CD4-positive, CD25-positive, alpha-beta regulatory T cell (primary cell): ENCODE results near the gene PCYT1B. TPM values are rescaled to one million over a fixed set of nuclear protein-coding genes. Genes with fewer than 3 reads are reported as not detected.

Experiments
- ATAC-seq, 2 donors: fragments of 150-1000 bp; cut with Tn5 transposase; one replicate each; pipeline ENCODE4 v1.10.0; 2021; ENCODE audit warnings: low read depth in 2 of 2, moderate number of reproducible peaks in 2 of 2, moderate library complexity in 1 of 2
- DNase-seq, 3 donors: peaks; one replicate each; pipeline versions ENCODE4 v3.0.0 to v3.0.0-alpha.2; 2012 to 2022; ENCODE audit warnings: mixed read lengths in 1 of 3
- H3K27ac ChIP-seq: one replicate; pipeline ENCODE4 v1.7.0; 2013; ENCODE audit warnings: mild to moderate bottlenecking, low read length; ENCODE audit not compliant: insufficient read depth, poor library complexity, severe bottlenecking
- H3K27me3 ChIP-seq: one replicate; pipeline ENCODE4 v1.7.0; 2013; ENCODE audit warnings: low read length; ENCODE audit not compliant: control insufficient read depth, insufficient read depth
- H3K36me3 ChIP-seq: one replicate; pipeline ENCODE4 v1.7.0; 2013; ENCODE audit warnings: mild to moderate bottlenecking, low read length, moderate library complexity; ENCODE audit not compliant: control insufficient read depth, insufficient read depth
- H3K4me1 ChIP-seq: 2 replicates; pipeline ENCODE4 v1.7.0; 2013; ENCODE audit warnings: mild to moderate bottlenecking, low read length; ENCODE audit not compliant: insufficient read depth, control insufficient read depth, poor library complexity, severe bottlenecking
- H3K4me3 ChIP-seq: one replicate; pipeline ENCODE4 v1.7.0; 2013; ENCODE audit warnings: low read depth, mild to moderate bottlenecking, low read length, moderate library complexity
- H3K9me3 ChIP-seq, 2 experiments: 1 replicate in 1 of 2; 2 replicates in 1 of 2; pipeline ENCODE4 v1.7.0; 2013; ENCODE audit warnings: low read length in 2 of 2, mild to moderate bottlenecking in 1 of 2, moderate library complexity in 1 of 2; ENCODE audit not compliant: control insufficient read depth in 2 of 2
- H3K27ac Mint-ChIP-seq, 3 donors: one replicate each; pipeline ENCODE4 v1.8.0; 2020 to 2022; ENCODE audit warnings: mild to moderate bottlenecking in 3 of 3, mixed read lengths in 3 of 3, moderate library complexity in 2 of 3
- H3K27me3 Mint-ChIP-seq: one replicate; pipeline ENCODE4 v1.8.0; 2022; ENCODE audit warnings: mild to moderate bottlenecking, mixed read lengths
- H3K36me3 Mint-ChIP-seq: one replicate; pipeline ENCODE4 v1.8.0; 2020; ENCODE audit warnings: mixed read lengths
- H3K4me1 Mint-ChIP-seq, 4 donors: one replicate each; pipeline ENCODE4 v1.8.0; 2020 to 2022; ENCODE audit warnings: mixed read lengths in 4 of 4, mild to moderate bottlenecking in 1 of 4
- H3K4me3 Mint-ChIP-seq, 4 donors: one replicate each; pipeline ENCODE4 v1.8.0; 2020 to 2022; ENCODE audit warnings: mild to moderate bottlenecking in 4 of 4, mixed read lengths in 4 of 4, moderate library complexity in 3 of 4
- H3K9me3 Mint-ChIP-seq, 7 donors: one replicate each; pipeline ENCODE4 v1.8.0; 2020 to 2022; ENCODE audit warnings: mixed read lengths in 7 of 7, mild to moderate bottlenecking in 3 of 7, moderate library complexity in 2 of 7
- polyA plus RNA-seq, 4 donors: library from polyadenylated mRNA; unstranded; fragments of 300-500 nt; fragmentation: Illumina TruSeq; gene quantifications; one replicate each; pipeline ENCODE4 v1.2.3, GENCODE V29; 2021
- total RNA-seq: library from RNA; stranded (reverse); gene quantifications from one replicate; pipeline ENCODE4 v1.2.3, GENCODE V29; 2022

PCYT1B gene
- total RNA-seq (0.89 TPM), polyA plus RNA-seq (under 1 TPM in 1 of 4 donors, not detected in 3; 0.14 TPM)

- peaks cover 33% of the 10 kb centered on the region for H3K27me3 Mint-ChIP-seq
- Histone ChIP-seq H3K36me3 (no peaks in the 10 kb centered on the region), H3K4me3 (no peak within 1 kb of the TSS), H3K27me3 (peaks cover 5% of the 10 kb centered on the region), H3K27ac (no peak within 1 kb of the TSS), H3K9me3 (no peaks in the 10 kb centered on the region), H3K4me1 (peaks cover 7% of the 10 kb centered on the region)
- H3K36me3 Mint-ChIP-seq, result no peaks in the 10 kb centered on the region
- ATAC-seq (peak; percentile 85 to 89), DNase-seq (peak; percentile 15 to 75 (median 32))
- peaks cover 0 to 14% (median 4%) of the 10 kb centered on the region in 4 donors for H3K4me1 Mint-ChIP-seq
- H3K4me3 Mint-ChIP-seq, result peak within 1 kb of the TSS in 3 of 4 donors; percentile 73 to 78 (median 76)
- peaks cover 0 to 2% (median 0%) of the 10 kb centered on the region in 7 donors for H3K9me3 Mint-ChIP-seq
- H3K27ac Mint-ChIP-seq, result no peak within 1 kb of the TSS
Measured at GRCh38 chrX:24647257-24648058, at the start of gene PCYT1B. TSS of gene PCYT1B (minus strand) at chrX:24647347. CDS start at chrX:24647105, 242 bp downstream.

GRCh38 chrX:24696294-24696693 is 49.1 kb upstream of the PCYT1B start:
- Mint-ChIP-seq H3K4me1 (peaks cover 6 to 22% (median 16%) of the 10 kb centered on the region in 4 donors), H3K4me3 (no peak overlapping the region), H3K27ac (no peak overlapping the region), H3K9me3 (no peaks in the 10 kb centered on the region), H3K36me3 (no peaks in the 10 kb centered on the region), H3K27me3 (peaks cover 4% of the 10 kb centered on the region)
- Histone ChIP-seq H3K4me3 (no peak overlapping the region), H3K36me3 (peaks cover 6% of the 10 kb centered on the region), H3K9me3 (no peaks in the 10 kb centered on the region), H3K4me1 (peaks cover 5% of the 10 kb centered on the region), H3K27ac (no peak overlapping the region), H3K27me3 (no peaks in the 10 kb centered on the region)
- DNase-seq (no peak), ATAC-seq (no peak)

GRCh38 chrX:24694825-24695224 is 47.7 kb upstream of the PCYT1B start:
- ATAC-seq (no peak), DNase-seq (no peak)
- Histone ChIP-seq H3K4me3 (peak overlapping the region; percentile 88), H3K4me1 (peaks cover 5% of the 10 kb centered on the region), H3K27me3 (no peaks in the 10 kb centered on the region), H3K9me3 (no peaks in the 10 kb centered on the region), H3K36me3 (no peaks in the 10 kb centered on the region), H3K27ac (no peak overlapping the region)
- Mint-ChIP-seq H3K36me3 (no peaks in the 10 kb centered on the region), H3K9me3 (no peaks in the 10 kb centered on the region), H3K4me1 (peaks cover 6 to 22% (median 16%) of the 10 kb centered on the region in 4 donors), H3K27me3 (peaks cover 4% of the 10 kb centered on the region), H3K4me3 (peak overlapping the region; percentile 90 to 96 (median 92)), H3K27ac (peak overlapping the region in 2 of 3 donors; percentile 77 to 83)

- Mint-ChIP-seq H3K27ac (peak within 1 kb of the TSS; percentile 77 to 84 (median 83)), H3K36me3 (no peaks in the 10 kb centered on the region), H3K9me3 (no peaks in the 10 kb centered on the region), H3K4me1 (peaks cover 6 to 22% (median 13%) of the 10 kb centered on the region in 4 donors), H3K4me3 (peak within 1 kb of the TSS; percentile 90 to 96 (median 92)), H3K27me3 (peaks cover 8% of the 10 kb centered on the region)
- Histone ChIP-seq H3K27ac (peak within 1 kb of the TSS; percentile 51), H3K27me3 (no peaks in the 10 kb centered on the region), H3K36me3 (no peaks in the 10 kb centered on the region), H3K4me3 (peak within 1 kb of the TSS; percentile 88), H3K4me1 (peaks cover 5% of the 10 kb centered on the region), H3K9me3 (no peaks in the 10 kb centered on the region)
- peak; percentile 55 to 82 (median 60) for DNase-seq
- ATAC-seq, result peak; percentile 89 to 91
Measured at GRCh38 chrX:24693453-24694202, 46.5 kb upstream of the PCYT1B start, which contains the start of gene POLA1. TSS of gene POLA1 (plus strand) at chrX:24693918. CDS start at chrX:24693962, 44 bp downstream.

- Histone ChIP-seq H3K9me3 (no peaks in the 10 kb centered on the region), H3K36me3 (no peaks in the 10 kb centered on the region), H3K4me1 (peaks cover 5% of the 10 kb centered on the region), H3K27me3 (no peaks in the 10 kb centered on the region), H3K4me3 (no peak overlapping the region), H3K27ac (no peak overlapping the region)
- peaks cover 6 to 22% (median 13%) of the 10 kb centered on the region in 4 donors for H3K4me1 Mint-ChIP-seq
- ATAC-seq (no peak), DNase-seq (no peak)
- peaks cover 9% of the 10 kb centered on the region for H3K27me3 Mint-ChIP-seq
- no peak overlapping the region for H3K27ac Mint-ChIP-seq
- H3K36me3 Mint-ChIP-seq, result no peaks in the 10 kb centered on the region
- peaks cover 0 to 1% (median 0%) of the 10 kb centered on the region in 7 donors for H3K9me3 Mint-ChIP-seq
- peak overlapping the region in 2 of 4 donors; percentile 93 to 96 for H3K4me3 Mint-ChIP-seq
Measured at GRCh38 chrX:24692305-24692704, 45.2 kb upstream of the PCYT1B start.

- H3K36me3 Mint-ChIP-seq, result no peaks in the 10 kb centered on the region
- H3K4me1 Mint-ChIP-seq, result no peaks in the 10 kb centered on the region
- no peak overlapping the region for H3K27ac ChIP-seq
- no peak overlapping the region for H3K4me3 ChIP-seq
- no peaks in the 10 kb centered on the region for H3K27me3 ChIP-seq
- no peak overlapping the region for H3K27ac Mint-ChIP-seq
- H3K4me1 ChIP-seq, result no peaks in the 10 kb centered on the region
- ATAC-seq, result no peak
- no peaks in the 10 kb centered on the region for H3K9me3 ChIP-seq
- peaks cover 0 to 2% (median 0%) of the 10 kb centered on the region in 7 donors for H3K9me3 Mint-ChIP-seq
- H3K4me3 Mint-ChIP-seq, result no peak overlapping the region
- H3K36me3 ChIP-seq, result no peaks in the 10 kb centered on the region
- peaks cover 9% of the 10 kb centered on the region for H3K27me3 Mint-ChIP-seq
- no peak for DNase-seq
Measured at GRCh38 chrX:24684048-24684447, 36.9 kb upstream of the PCYT1B start.

GRCh38 chrX:24682739-24683432 is 35.7 kb upstream of the PCYT1B start:
- no peak overlapping the region for H3K4me3 ChIP-seq
- DNase-seq (no peak), ATAC-seq (no peak)
- H3K27me3 ChIP-seq, result no peaks in the 10 kb centered on the region
- Mint-ChIP-seq H3K4me3 (no peak overlapping the region), H3K27ac (no peak overlapping the region), H3K4me1 (no peaks in the 10 kb centered on the region), H3K36me3 (no peaks in the 10 kb centered on the region), H3K9me3 (peaks cover 0 to 2% (median 0%) of the 10 kb centered on the region in 7 donors), H3K27me3 (peaks cover 4% of the 10 kb centered on the region)
- no peaks in the 10 kb centered on the region for H3K9me3 ChIP-seq
- H3K4me1 ChIP-seq, result no peaks in the 10 kb centered on the region
- no peak overlapping the region for H3K27ac ChIP-seq
- H3K36me3 ChIP-seq, result no peaks in the 10 kb centered on the region
